Muscle layer of duodenum (tissue), 2 donors: Measurements from ENCODE around the gene L3MBTL3.
"Not testable (repeated sequence)": the region's sequence is repeated elsewhere in the genome, so short reads cannot be mapped to it uniquely, and the experiment has no call there.

Source experiments
- H3K27ac ChIP-seq: one replicate; pipeline ENCODE4 v1.7.0; 2013; ENCODE audit warnings: mild to moderate bottlenecking, low read length
- H3K27me3 ChIP-seq: one replicate; pipeline ENCODE4 v1.7.0; 2013; ENCODE audit warnings: low read depth, mild to moderate bottlenecking, control low read depth, low read length
- H3K36me3 ChIP-seq, 2 donors: one replicate each; pipeline ENCODE4 v1.7.0; 2013; ENCODE audit warnings: low read length in 2 of 2, control low read depth in 1 of 2, mild to moderate bottlenecking in 1 of 2; ENCODE audit not compliant: insufficient read depth in 2 of 2, control insufficient read depth in 1 of 2
- H3K4me1 ChIP-seq, 2 donors: one replicate each; pipeline ENCODE4 v1.7.0; 2013; ENCODE audit warnings: low read length in 2 of 2, mild to moderate bottlenecking in 2 of 2, control low read depth in 1 of 2, moderate library complexity in 1 of 2; ENCODE audit not compliant: insufficient read depth in 2 of 2, control insufficient read depth in 1 of 2
- H3K4me3 ChIP-seq, 2 donors: one replicate each; pipeline ENCODE4 v1.7.0; 2013; ENCODE audit warnings: low read length in 2 of 2, low read depth in 1 of 2, mild to moderate bottlenecking in 1 of 2
- H3K9me3 ChIP-seq, 2 donors: one replicate each; pipeline ENCODE4 v1.7.0; 2013; ENCODE audit warnings: low read length in 2 of 2, control low read depth in 1 of 2, mild to moderate bottlenecking in 1 of 2; ENCODE audit not compliant: control insufficient read depth in 1 of 2
- donor health status: healthy.

L3MBTL3 gene

GRCh38 chr6:130164251-130164650 is 145.9 kb downstream of the L3MBTL3 start:
- Histone ChIP-seq H3K4me3 (no peak overlapping the region), H3K27me3 (no peaks in the 10 kb centered on the region), H3K9me3 (peaks cover 0 to 2% of the 10 kb centered on the region in 2 donors), H3K36me3 (no peaks in the 10 kb centered on the region), H3K27ac (no peak overlapping the region), H3K4me1 (no peaks in the 10 kb centered on the region)

- Histone ChIP-seq H3K27ac (no peak overlapping the region), H3K4me3 (no peak overlapping the region), H3K36me3 (no peaks in the 10 kb centered on the region), H3K27me3 (no peaks in the 10 kb centered on the region), H3K9me3 (no peaks in the 10 kb centered on the region), H3K4me1 (no peaks in the 10 kb centered on the region)
Observed at GRCh38 chr6:130167655-130168054, 149.3 kb downstream of the L3MBTL3 start.

DNA sequence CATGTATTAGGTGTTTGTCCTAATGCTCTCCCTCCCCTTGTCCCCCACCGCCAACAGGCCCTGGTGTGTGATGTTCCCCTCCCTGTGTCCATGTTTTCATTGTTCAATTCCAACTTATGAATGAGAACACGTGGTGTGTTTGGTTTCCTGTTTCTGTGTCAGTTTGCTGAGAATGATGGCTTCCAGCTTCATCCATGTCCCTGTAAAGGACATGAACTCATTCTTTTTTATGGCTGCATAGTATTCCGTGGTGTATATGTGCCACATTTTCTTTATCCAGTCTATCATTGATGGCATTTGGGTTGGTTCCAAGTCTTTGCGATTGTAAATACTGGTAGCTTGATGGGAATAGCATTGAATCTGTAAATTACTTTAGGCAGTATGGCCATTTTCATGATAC is 151.8 kb downstream of the L3MBTL3 start:
- not testable (repeated sequence) for H3K4me3 ChIP-seq, H3K9me3 ChIP-seq, H3K36me3 ChIP-seq, H3K4me1 ChIP-seq, H3K27me3 ChIP-seq, H3K27ac ChIP-seq

- H3K4me1 ChIP-seq, H3K27ac ChIP-seq, H3K9me3 ChIP-seq, H3K4me3 ChIP-seq, H3K27me3 ChIP-seq, H3K36me3 ChIP-seq: not testable (repeated sequence)
Observed at GRCh38 chr6:130173377-130174004, 155.1 kb downstream of the L3MBTL3 start.

DNA sequence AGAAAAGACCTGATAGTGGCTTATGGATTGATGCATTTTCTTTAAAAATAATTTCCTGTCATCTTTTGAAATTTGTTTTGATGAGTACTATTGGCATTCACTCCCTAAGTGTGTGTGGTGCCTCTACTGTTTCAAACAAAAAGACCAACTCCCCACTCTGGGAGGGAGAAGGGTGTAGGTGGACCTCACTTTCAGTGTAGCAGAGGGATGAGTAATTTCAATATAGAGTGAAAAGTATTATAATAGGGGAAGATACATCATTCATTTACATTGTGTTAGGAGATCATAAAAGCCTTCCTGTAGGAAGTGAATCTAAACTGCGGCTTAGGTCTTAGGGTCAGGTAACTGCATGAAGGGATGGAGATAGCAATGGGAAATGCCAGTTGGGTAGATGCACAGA is 158.0 kb downstream of the L3MBTL3 start:
- Histone ChIP-seq H3K36me3 (no peaks in the 10 kb centered on the region), H3K9me3 (no peaks in the 10 kb centered on the region), H3K4me3 (no peak overlapping the region), H3K27me3 (no peaks in the 10 kb centered on the region), H3K27ac (no peak overlapping the region), H3K4me1 (no peaks in the 10 kb centered on the region)

- Histone ChIP-seq H3K9me3 (no peaks in the 10 kb centered on the region), H3K4me1 (no peaks in the 10 kb centered on the region), H3K27ac (no peak overlapping the region), H3K4me3 (no peak overlapping the region), H3K36me3 (no peaks in the 10 kb centered on the region), H3K27me3 (no peaks in the 10 kb centered on the region)
Observed at GRCh38 chr6:130178692-130179091, 160.3 kb downstream of the L3MBTL3 start.

GRCh38 chr6:130182466-130182865 is 164.1 kb downstream of the L3MBTL3 start:
- Histone ChIP-seq H3K4me1 (no peaks in the 10 kb centered on the region), H3K4me3 (no peak overlapping the region), H3K9me3 (no peaks in the 10 kb centered on the region), H3K27ac (no peak overlapping the region), H3K27me3 (no peaks in the 10 kb centered on the region), H3K36me3 (no peaks in the 10 kb centered on the region)

- H3K4me3 ChIP-seq: no peak overlapping the region
- H3K27me3 ChIP-seq: no peaks in the 10 kb centered on the region
- no peak overlapping the region for H3K27ac ChIP-seq
- no peaks in the 10 kb centered on the region for H3K9me3 ChIP-seq
- no peaks in the 10 kb centered on the region for H3K4me1 ChIP-seq
- H3K36me3 ChIP-seq: no peaks in the 10 kb centered on the region
Observed at GRCh38 chr6:130183271-130184222, 165.2 kb downstream of the L3MBTL3 start.

- no peak overlapping the region for H3K4me3 ChIP-seq
- H3K36me3 ChIP-seq: no peaks in the 10 kb centered on the region
- no peaks in the 10 kb centered on the region for H3K27me3 ChIP-seq
- no peaks in the 10 kb centered on the region for H3K4me1 ChIP-seq
- H3K27ac ChIP-seq: no peak overlapping the region
- no peaks in the 10 kb centered on the region for H3K9me3 ChIP-seq
Observed at GRCh38 chr6:130185658-130186057, 167.3 kb downstream of the L3MBTL3 start.

GRCh38 chr6:130187335-130188206 is 169.2 kb downstream of the L3MBTL3 start:
- Histone ChIP-seq H3K36me3 (no peaks in the 10 kb centered on the region), H3K27me3 (no peaks in the 10 kb centered on the region), H3K9me3 (no peaks in the 10 kb centered on the region), H3K4me3 (no peak overlapping the region), H3K4me1 (no peaks in the 10 kb centered on the region), H3K27ac (no peak overlapping the region)

GRCh38 chr6:130188207-130188899 is 170.0 kb downstream of the L3MBTL3 start:
- H3K4me1 ChIP-seq: no peaks in the 10 kb centered on the region
- no peak overlapping the region for H3K4me3 ChIP-seq
- H3K9me3 ChIP-seq: no peaks in the 10 kb centered on the region
- H3K27me3 ChIP-seq: no peaks in the 10 kb centered on the region
- H3K36me3 ChIP-seq: no peaks in the 10 kb centered on the region
- H3K27ac ChIP-seq: no peak overlapping the region
